ENCODE data around the gene NFIC. TPM values are rescaled to one million over a fixed set of nuclear protein-coding genes. Genes with fewer than 3 reads are reported as not detected.
"Not testable (repeated sequence)": the region's sequence is repeated elsewhere in the genome, so short reads cannot be mapped to it uniquely, and the experiment has no call there.

The NFIC gene
- 20.0 TPM for polyA plus RNA-seq (ENCODE audit: insufficient read length)
- long read RNA-seq, donor 1, partial matches to known transcripts, result 23 of 26 reads
- long read RNA-seq, donor 1, other reads (novel, unspliced or antisense), result 0 of 26 reads
- long read RNA-seq, donor 2, full-length matches to known transcripts, result 12 of 1,055 reads
- long read RNA-seq, donor 2, partial matches to known transcripts, result 490 of 1,055 reads
- long read RNA-seq, donor 2, other reads (novel, unspliced or antisense), result 553 of 1,055 reads
- long read RNA-seq, donor 3, partial matches to known transcripts, result 0 of 1 reads
- long read RNA-seq, donor 3, other reads (novel, unspliced or antisense), result 0 of 1 reads
- long read RNA-seq, donor 4, result 0 reads
- long read RNA-seq, donor 5, partial matches to known transcripts, result 252 of 979 reads
- long read RNA-seq, donor 5, other reads (novel, unspliced or antisense), result 723 of 979 reads
- long read RNA-seq, donor 6, full-length matches to known transcripts, result 3 of 10 reads
- long read RNA-seq, donor 6, partial matches to known transcripts, result 7 of 10 reads
- long read RNA-seq, donor 6, other reads (novel, unspliced or antisense), result 0 of 10 reads
- long read RNA-seq, donor 7, full-length matches to known transcripts, result 3 of 1,109 reads
- long read RNA-seq, donor 7, partial matches to known transcripts, result 1,074 of 1,109 reads
- long read RNA-seq, donor 7, other reads (novel, unspliced or antisense), result 32 of 1,109 reads
- long read RNA-seq, donor 8, full-length matches to known transcripts, result 1 of 1 reads
- long read RNA-seq, donor 8, partial matches to known transcripts, result 0 of 1 reads
- long read RNA-seq, donor 8, other reads (novel, unspliced or antisense), result 0 of 1 reads

GRCh38 chr19:3365836-3366752 lies at the start of gene NFIC:
TSS of gene NFIC (plus strand) at chr19:3366583. CDS start at chr19:3366637, 54 bp downstream.
- DNase-seq, result no peak

GRCh38 chr19:3316659-3317207 lies 49.6 kb upstream of the NFIC start:
- no peak for DNase-seq

- DNase-seq, result no peak
These were observed 46.6 kb upstream of the NFIC start for GRCh38 chr19:3319643-3320353.

- no peak for DNase-seq
These were observed 46.1 kb upstream of the NFIC start for GRCh38 chr19:3320354-3320670.

- DNase-seq, result no peak
These were observed 45.5 kb upstream of the NFIC start for GRCh38 chr19:3320853-3321252.

- DNase-seq, result no peak
These were observed 44.7 kb upstream of the NFIC start for GRCh38 chr19:3321696-3322095.

GRCh38 chr19:3322199-3322978 lies 44.0 kb upstream of the NFIC start:
- no peak for DNase-seq

- DNase-seq, result no peak
These were observed 43.4 kb upstream of the NFIC start for GRCh38 chr19:3323026-3323425.

GRCh38 chr19:3323658-3324057 lies 42.7 kb upstream of the NFIC start:
- no peak for DNase-seq

GRCh38 chr19:3324405-3324856 lies 42.0 kb upstream of the NFIC start:
- DNase-seq, result no peak

GRCh38 chr19:3325451-3325850 lies 40.9 kb upstream of the NFIC start:
- DNase-seq, result no peak

- DNase-seq, result no peak
These were observed 37.6 kb upstream of the NFIC start for GRCh38 chr19:3328743-3329142.

GRCh38 chr19:3330047-3330446 lies 36.3 kb upstream of the NFIC start:
- no peak for DNase-seq

- not testable (repeated sequence) for DNase-seq
These were observed 34.2 kb upstream of the NFIC start for GRCh38 chr19:3332232-3332631.

- DNase-seq, result no peak
These were observed 33.3 kb upstream of the NFIC start for GRCh38 chr19:3333020-3333583.

- no peak for DNase-seq
These were observed 32.7 kb upstream of the NFIC start for GRCh38 chr19:3333662-3334061.

- DNase-seq, result not testable (repeated sequence)
These were observed 31.5 kb upstream of the NFIC start for GRCh38 chr19:3334749-3335430.

GRCh38 chr19:3335431-3336350 lies 30.7 kb upstream of the NFIC start:
- DNase-seq, result no peak
